SJSA1 (cell line): ENCODE results near the gene LTO1. TPM values are rescaled to one million over a fixed set of nuclear protein-coding genes. Genes with fewer than 3 reads are reported as not detected.

Experiments used
- DNase-seq, 2 experiments: peaks; one replicate each; pipeline ENCODE4 v3.0.0-alpha.2; 2015 to 2020; ENCODE audit warnings: low spot score in 2 of 2, low read depth in 1 of 2
- H3K27ac ChIP-seq: fragments of 250-450 bp; sonication (Bioruptor Pico); 2 replicates; pipeline ENCODE4 v1.5.1; 2020; ENCODE audit warnings: mild to moderate bottlenecking, moderate library complexity
- H3K27me3 ChIP-seq: fragments of 250-450 bp; sonication (Bioruptor Pico); replicated peaks from 2 replicates; pipeline ENCODE4 v1.5.1; 2020; ENCODE audit warnings: mild to moderate bottlenecking, moderate library complexity
- H3K36me3 ChIP-seq: fragments of 250-450 bp; sonication (Bioruptor Pico); 2 replicates; pipeline ENCODE4 v1.5.1; 2020; ENCODE audit warnings: mild to moderate bottlenecking
- H3K4me1 ChIP-seq: fragments of 250-450 bp; sonication (Bioruptor Pico); replicated peaks from 2 replicates; pipeline ENCODE4 v1.6.1; 2021; ENCODE audit warnings: mild to moderate bottlenecking
- H3K4me3 ChIP-seq: fragments of 250-450 bp; sonication (Bioruptor Pico); 2 replicates; pipeline ENCODE4 v1.5.1; 2020; ENCODE audit warnings: mild to moderate bottlenecking
- H3K9me3 ChIP-seq: fragments of 250-450 bp; sonication (Bioruptor Pico); replicated peaks from 2 replicates; pipeline ENCODE4 v1.5.1; 2020; ENCODE audit warnings: mild to moderate bottlenecking
- total RNA-seq: library from RNA; depleted of rRNA; stranded (reverse); fragments of >200 nt; shearing (Covaris generic); gene quantifications from 2 replicates; pipeline ENCODE4 v1.2.3, GENCODE V29; 2014; rRNA removed

Gene LTO1
- 54.7 and 78.1 TPM in 2 replicates for total RNA-seq

- H3K4me3 ChIP-seq: peak within 1 kb of the TSS; percentile 87
- H3K36me3 ChIP-seq: peaks cover 43% of the 10 kb centered on the region
- H3K27me3 ChIP-seq: no peaks in the 10 kb centered on the region
- peak; percentile 100 for DNase-seq
- H3K27ac ChIP-seq: peak within 1 kb of the TSS; percentile 70
- H3K9me3 ChIP-seq: no peaks in the 10 kb centered on the region
- peaks cover 17% of the 10 kb centered on the region for H3K4me1 ChIP-seq
Observed at GRCh38 chr11:69674886-69675714, at the start of gene LTO1. TSS of gene LTO1 (minus strand) at chr11:69675353. CDS start at chr11:69675239, 114 bp downstream.

GRCh38 chr11:69721745-69722144, 46.6 kb upstream of the LTO1 start:
- Histone ChIP-seq H3K27me3 (peaks cover 35% of the 10 kb centered on the region), H3K4me3 (no peak overlapping the region)

GRCh38 chr11:69721106-69721505, 46.0 kb upstream of the LTO1 start:
- Histone ChIP-seq H3K27ac (no peak overlapping the region), H3K4me1 (peaks cover 15% of the 10 kb centered on the region), H3K4me3 (no peak overlapping the region), H3K27me3 (peaks cover 35% of the 10 kb centered on the region), H3K36me3 (no peaks in the 10 kb centered on the region), H3K9me3 (no peaks in the 10 kb centered on the region)
- DNase-seq: no peak

More at GRCh38 chr11:69721745-69722144, 46.6 kb upstream of the LTO1 start:
- Histone ChIP-seq H3K27ac (no peak overlapping the region), H3K36me3 (no peaks in the 10 kb centered on the region), H3K9me3 (no peaks in the 10 kb centered on the region), H3K4me1 (peaks cover 18% of the 10 kb centered on the region)
- DNase-seq: peak in 1 of 2 experiments; percentile 66

GRCh38 chr11:69718912-69719311, 43.8 kb upstream of the LTO1 start:
- Histone ChIP-seq H3K27me3 (peaks cover 30% of the 10 kb centered on the region), H3K4me3 (no peak overlapping the region), H3K9me3 (no peaks in the 10 kb centered on the region), H3K4me1 (peaks cover 10% of the 10 kb centered on the region), H3K36me3 (no peaks in the 10 kb centered on the region), H3K27ac (no peak overlapping the region)
- DNase-seq: peak in 1 of 2 experiments; percentile 57

GRCh38 chr11:69718147-69718546, 43.0 kb upstream of the LTO1 start:
- peak; percentile 81 to 90 for DNase-seq
- H3K36me3 ChIP-seq: no peaks in the 10 kb centered on the region
- H3K4me1 ChIP-seq: peaks cover 10% of the 10 kb centered on the region
- no peak overlapping the region for H3K4me3 ChIP-seq
- peaks cover 30% of the 10 kb centered on the region for H3K27me3 ChIP-seq
- H3K27ac ChIP-seq: no peak overlapping the region
- no peaks in the 10 kb centered on the region for H3K9me3 ChIP-seq

GRCh38 chr11:69716891-69717747, 42.0 kb upstream of the LTO1 start:
- H3K4me3 ChIP-seq: no peak overlapping the region
- peaks cover 30% of the 10 kb centered on the region for H3K27me3 ChIP-seq
- no peaks in the 10 kb centered on the region for H3K36me3 ChIP-seq
- no peak overlapping the region for H3K27ac ChIP-seq
- peaks cover 10% of the 10 kb centered on the region for H3K4me1 ChIP-seq
- no peak for DNase-seq
- H3K9me3 ChIP-seq: no peaks in the 10 kb centered on the region

- H3K36me3 ChIP-seq: no peaks in the 10 kb centered on the region
- no peak overlapping the region for H3K27ac ChIP-seq
- H3K4me1 ChIP-seq: peaks cover 10% of the 10 kb centered on the region
- H3K27me3 ChIP-seq: peaks cover 20% of the 10 kb centered on the region
- H3K9me3 ChIP-seq: no peaks in the 10 kb centered on the region
- DNase-seq: no peak
- no peak overlapping the region for H3K4me3 ChIP-seq
Observed at GRCh38 chr11:69716099-69716498, 40.9 kb upstream of the LTO1 start.

GRCh38 chr11:69715446-69715845, 40.3 kb upstream of the LTO1 start:
- H3K4me3 ChIP-seq: no peak overlapping the region
- H3K27me3 ChIP-seq: peaks cover 17% of the 10 kb centered on the region

GRCh38 chr11:69711822-69712801, 37.0 kb upstream of the LTO1 start:
- H3K27me3 ChIP-seq: no peaks in the 10 kb centered on the region
- H3K4me1 ChIP-seq: peaks cover 6% of the 10 kb centered on the region
- no peak overlapping the region for H3K4me3 ChIP-seq
- no peak overlapping the region for H3K27ac ChIP-seq
- no peaks in the 10 kb centered on the region for H3K9me3 ChIP-seq
- DNase-seq: no peak
- no peaks in the 10 kb centered on the region for H3K36me3 ChIP-seq

More at GRCh38 chr11:69715446-69715845, 40.3 kb upstream of the LTO1 start:
- Histone ChIP-seq H3K4me1 (peaks cover 10% of the 10 kb centered on the region), H3K27ac (no peak overlapping the region), H3K9me3 (no peaks in the 10 kb centered on the region), H3K36me3 (no peaks in the 10 kb centered on the region)
- DNase-seq: no peak

- Histone ChIP-seq H3K36me3 (no peaks in the 10 kb centered on the region), H3K27me3 (no peaks in the 10 kb centered on the region), H3K4me3 (no peak overlapping the region), H3K27ac (no peak overlapping the region), H3K4me1 (peaks cover 27% of the 10 kb centered on the region), H3K9me3 (no peaks in the 10 kb centered on the region)
- DNase-seq: no peak
Observed at GRCh38 chr11:69708736-69709401, 33.7 kb upstream of the LTO1 start.

- Histone ChIP-seq H3K27me3 (no peaks in the 10 kb centered on the region), H3K4me3 (no peak overlapping the region), H3K36me3 (no peaks in the 10 kb centered on the region), H3K9me3 (no peaks in the 10 kb centered on the region), H3K27ac (peak overlapping the region; percentile 37), H3K4me1 (peaks cover 44% of the 10 kb centered on the region)
- DNase-seq: peak; percentile 85 to 88
Observed at GRCh38 chr11:69707176-69707575, 32.0 kb upstream of the LTO1 start.

GRCh38 chr11:69705901-69706787, 31.0 kb upstream of the LTO1 start:
- Histone ChIP-seq H3K36me3 (no peaks in the 10 kb centered on the region), H3K4me1 (peaks cover 54% of the 10 kb centered on the region), H3K4me3 (no peak overlapping the region), H3K9me3 (no peaks in the 10 kb centered on the region), H3K27me3 (no peaks in the 10 kb centered on the region), H3K27ac (no peak overlapping the region)
- peak in 1 of 2 experiments; percentile 57 for DNase-seq
